Panc1 (cell line): ENCODE data around the gene PDE11A. TPM values are rescaled to one million over a fixed set of nuclear protein-coding genes. Genes with fewer than 3 reads are reported as not detected.

Experiments
- ATAC-seq: fragments of 200-7000 bp; cut with Tn5 transposase; 2 replicates; pipeline ENCODE4 v1.9.1; 2020; ENCODE audit warnings: mild to moderate bottlenecking, moderate library complexity
- BruUV-seq: library from RNA; stranded (reverse); fragments of 400-500 nt; replicated peaks from 2 replicates; lab custom pipeline; 2021; lab: Mats Ljungman, UMichigan
- CTCF ChIA-PET: fragments of 300-600 bp; sonication (Branson Sonifier 250); formaldehyde crosslinking; loops from one replicate; lab custom pipeline; 2022; ENCODE audit warnings: antibody characterized with exemption; lab: Charles Lee
- POLR2A ChIA-PET: fragments of 300-600 bp; sonication (Branson Sonifier 250); formaldehyde crosslinking; loops from one replicate; lab custom pipeline; 2022; ENCODE audit warnings: antibody characterized with exemption; lab: Charles Lee
- DNase-seq: peaks from one replicate; pipeline ENCODE4 v3.0.0-alpha.2; 2010; ENCODE audit warnings: low read depth, low spot score
- H3K27ac ChIP-seq: 2 replicates; pipeline ENCODE4 v1.5.1; 2011; ENCODE audit warnings: mild to moderate bottlenecking, low read length, inconsistent platforms
- H3K27me3 ChIP-seq: fragments of 200-500 bp; sonication (Bioruptor generic); 2 replicates; pipeline ENCODE4 v1.6.0; 2014; ENCODE audit warnings: low read length, inconsistent platforms; ENCODE audit not compliant: control insufficient read depth, insufficient read depth
- H3K36me3 ChIP-seq: fragments of 200-500 bp; sonication (Bioruptor generic); 2 replicates; pipeline ENCODE4 v1.5.1; 2014; ENCODE audit warnings: inconsistent platforms, mild to moderate bottlenecking, low read length, moderate library complexity; ENCODE audit not compliant: control insufficient read depth, insufficient read depth
- H3K4me1 ChIP-seq: 2 replicates; pipeline ENCODE4 v1.5.1; 2011; ENCODE audit warnings: inconsistent platforms, mild to moderate bottlenecking, low read length, moderate library complexity; ENCODE audit not compliant: control insufficient read depth, insufficient read depth
- H3K4me3 ChIP-seq, 2 experiments: 2 replicates each; pipeline ENCODE4 v1.5.1; 2011 to 2012; ENCODE audit warnings: low read depth in 2 of 2, low read length in 2 of 2, mild to moderate bottlenecking in 2 of 2, inconsistent platforms in 1 of 2, moderate library complexity in 1 of 2
- H3K9me3 ChIP-seq: fragments of 200-500 bp; sonication (Bioruptor generic); 2 replicates; pipeline ENCODE4 v1.5.1; 2014; ENCODE audit warnings: low read depth, mild to moderate bottlenecking, inconsistent platforms, low read length, moderate library complexity; ENCODE audit not compliant: control insufficient read depth, insufficient read depth
- POLR2AphosphoS5 ChIP-seq: IDR thresholded peaks from 2 replicates; pipeline ENCODE4 v1.6.1; 2012; ENCODE audit warnings: mild to moderate bottlenecking, low read depth, low read length, moderate library complexity
- SIN3A ChIP-seq: IDR thresholded peaks from 2 replicates; pipeline ENCODE4 v1.6.1; 2012; ENCODE audit warnings: low read depth, mild to moderate bottlenecking, low read length, moderate library complexity, borderline replicate concordance; ENCODE audit not compliant: insufficient read depth
- TCF7L2 ChIP-seq: IDR thresholded peaks from 2 replicates; pipeline ENCODE4 v1.6.1; 2011; ENCODE audit warnings: mild to moderate bottlenecking, low read depth, low read length, inconsistent platforms
- in situ Hi-C: cut with HindIII; loops from 2 replicates; pipeline ENCODE4 v1.10.0; 2016; ENCODE audit warnings: low sequenced_read_pairs, low pct_unique_long_range_greater_than_20kb
- intact Hi-C: fragments of 100-400 bp; cut with micrococcal nuclease; formaldehyde crosslinking; loops from one replicate; pipeline ENCODE4 v1.10.0; 2022; ENCODE audit not compliant: unreplicated experiment
- total RNA-seq: library from RNA; stranded (reverse); gene quantifications from one replicate; pipeline ENCODE4 v1.2.1, GENCODE V29; 2021; ENCODE audit not compliant: unreplicated experiment
- TF ChIP-seq, protein P1 (sequence below), 2 experiments: IDR thresholded peaks; 2 replicates each; pipeline ENCODE4 v1.6.1; 2011 to 2012; ENCODE audit warnings: low read depth in 2 of 2, control low read depth in 1 of 2, low read length in 1 of 2, mild to moderate bottlenecking in 1 of 2, moderate library complexity in 1 of 2; ENCODE audit not compliant: insufficient read depth in 1 of 2
- TF ChIP-seq, protein P2 (sequence below): fragments of 450-650 bp; IDR thresholded peaks from 2 replicates; pipeline ENCODE4 v1.5.1; 2017; ENCODE audit warnings: mild to moderate bottlenecking

PDE11A gene
- total RNA-seq, 1 experiment from 2014 or later = not detected

DNA sequence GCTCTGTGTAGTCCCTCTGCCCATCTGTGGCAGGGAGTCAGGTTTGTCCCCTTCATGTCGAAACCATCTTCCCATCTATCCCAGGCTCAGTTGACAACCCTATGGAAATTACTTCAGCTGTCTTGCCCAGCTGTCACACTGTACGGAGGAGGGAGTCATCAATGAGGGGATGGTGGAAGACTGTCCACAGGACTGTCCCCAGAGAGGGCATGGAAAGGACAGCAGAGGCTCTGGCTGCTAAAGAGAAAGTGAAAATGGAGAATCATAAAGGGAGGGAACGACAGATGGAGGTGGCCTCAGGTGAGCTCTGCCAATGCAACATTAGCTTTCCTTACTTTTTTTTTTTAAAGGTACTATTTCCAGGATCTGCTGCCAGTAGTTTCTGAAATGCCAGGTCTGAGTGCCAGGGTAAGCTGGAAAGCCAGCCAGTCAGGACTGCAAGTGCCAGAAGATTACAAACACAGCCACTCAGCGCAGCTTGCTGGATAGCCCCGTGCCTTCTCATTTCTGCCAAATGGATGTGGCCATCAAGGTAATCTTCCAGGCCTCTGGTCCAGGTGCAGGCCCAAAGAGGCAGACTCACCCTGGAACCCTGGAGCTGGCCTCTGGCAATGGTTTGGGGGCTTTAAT is 487.2 kb downstream of the PDE11A start:
- no peak for ATAC-seq
- no peak overlapping the region for H3K27ac ChIP-seq
- POLR2A ChIA-PET = interaction anchor here (0.7 kb wide), 1 partner anchor 249 kb away, joined by 3 read pairs; no protein-coding TSS in a partner anchor
- no TSS peak for BruUV-seq
- CTCF ChIA-PET = interaction anchor here (0.7 kb wide), 1 partner anchor 22 kb away, joined by 7 read pairs; no protein-coding TSS in a partner anchor
- no peak for DNase-seq
- intact Hi-C loops = no loop called here
- H3K4me1 ChIP-seq = no peaks in the 10 kb centered on the region
- H3K9me3 ChIP-seq = no peaks in the 10 kb centered on the region
- no peaks in the 10 kb centered on the region for H3K36me3 ChIP-seq
- H3K27me3 ChIP-seq = no peaks in the 10 kb centered on the region
- in situ Hi-C loops = no loop called here
- TF ChIP-seq SIN3A = no peak
- TF ChIP-seq, protein P1, sequence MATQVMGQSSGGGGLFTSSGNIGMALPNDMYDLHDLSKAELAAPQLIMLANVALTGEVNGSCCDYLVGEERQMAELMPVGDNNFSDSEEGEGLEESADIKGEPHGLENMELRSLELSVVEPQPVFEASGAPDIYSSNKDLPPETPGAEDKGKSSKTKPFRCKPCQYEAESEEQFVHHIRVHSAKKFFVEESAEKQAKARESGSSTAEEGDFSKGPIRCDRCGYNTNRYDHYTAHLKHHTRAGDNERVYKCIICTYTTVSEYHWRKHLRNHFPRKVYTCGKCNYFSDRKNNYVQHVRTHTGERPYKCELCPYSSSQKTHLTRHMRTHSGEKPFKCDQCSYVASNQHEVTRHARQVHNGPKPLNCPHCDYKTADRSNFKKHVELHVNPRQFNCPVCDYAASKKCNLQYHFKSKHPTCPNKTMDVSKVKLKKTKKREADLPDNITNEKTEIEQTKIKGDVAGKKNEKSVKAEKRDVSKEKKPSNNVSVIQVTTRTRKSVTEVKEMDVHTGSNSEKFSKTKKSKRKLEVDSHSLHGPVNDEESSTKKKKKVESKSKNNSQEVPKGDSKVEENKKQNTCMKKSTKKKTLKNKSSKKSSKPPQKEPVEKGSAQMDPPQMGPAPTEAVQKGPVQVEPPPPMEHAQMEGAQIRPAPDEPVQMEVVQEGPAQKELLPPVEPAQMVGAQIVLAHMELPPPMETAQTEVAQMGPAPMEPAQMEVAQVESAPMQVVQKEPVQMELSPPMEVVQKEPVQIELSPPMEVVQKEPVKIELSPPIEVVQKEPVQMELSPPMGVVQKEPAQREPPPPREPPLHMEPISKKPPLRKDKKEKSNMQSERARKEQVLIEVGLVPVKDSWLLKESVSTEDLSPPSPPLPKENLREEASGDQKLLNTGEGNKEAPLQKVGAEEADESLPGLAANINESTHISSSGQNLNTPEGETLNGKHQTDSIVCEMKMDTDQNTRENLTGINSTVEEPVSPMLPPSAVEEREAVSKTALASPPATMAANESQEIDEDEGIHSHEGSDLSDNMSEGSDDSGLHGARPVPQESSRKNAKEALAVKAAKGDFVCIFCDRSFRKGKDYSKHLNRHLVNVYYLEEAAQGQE (IDR thresholded peaks at IDR 0.05; ENCODE audit: insufficient read depth in 1 of 2, low read depth in 2 of 2, low read length in 1 of 2) = no peak
- TF ChIP-seq POLR2AphosphoS5 = no peak
- no peak for TF ChIP-seq TCF7L2
- TF ChIP-seq, protein P2, sequence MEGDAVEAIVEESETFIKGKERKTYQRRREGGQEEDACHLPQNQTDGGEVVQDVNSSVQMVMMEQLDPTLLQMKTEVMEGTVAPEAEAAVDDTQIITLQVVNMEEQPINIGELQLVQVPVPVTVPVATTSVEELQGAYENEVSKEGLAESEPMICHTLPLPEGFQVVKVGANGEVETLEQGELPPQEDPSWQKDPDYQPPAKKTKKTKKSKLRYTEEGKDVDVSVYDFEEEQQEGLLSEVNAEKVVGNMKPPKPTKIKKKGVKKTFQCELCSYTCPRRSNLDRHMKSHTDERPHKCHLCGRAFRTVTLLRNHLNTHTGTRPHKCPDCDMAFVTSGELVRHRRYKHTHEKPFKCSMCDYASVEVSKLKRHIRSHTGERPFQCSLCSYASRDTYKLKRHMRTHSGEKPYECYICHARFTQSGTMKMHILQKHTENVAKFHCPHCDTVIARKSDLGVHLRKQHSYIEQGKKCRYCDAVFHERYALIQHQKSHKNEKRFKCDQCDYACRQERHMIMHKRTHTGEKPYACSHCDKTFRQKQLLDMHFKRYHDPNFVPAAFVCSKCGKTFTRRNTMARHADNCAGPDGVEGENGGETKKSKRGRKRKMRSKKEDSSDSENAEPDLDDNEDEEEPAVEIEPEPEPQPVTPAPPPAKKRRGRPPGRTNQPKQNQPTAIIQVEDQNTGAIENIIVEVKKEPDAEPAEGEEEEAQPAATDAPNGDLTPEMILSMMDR = no peak
- peak overlapping the region in 1 of 2 experiments; percentile 27; a peak in 1 of 4 replicates for H3K4me3 ChIP-seq

DNA sequence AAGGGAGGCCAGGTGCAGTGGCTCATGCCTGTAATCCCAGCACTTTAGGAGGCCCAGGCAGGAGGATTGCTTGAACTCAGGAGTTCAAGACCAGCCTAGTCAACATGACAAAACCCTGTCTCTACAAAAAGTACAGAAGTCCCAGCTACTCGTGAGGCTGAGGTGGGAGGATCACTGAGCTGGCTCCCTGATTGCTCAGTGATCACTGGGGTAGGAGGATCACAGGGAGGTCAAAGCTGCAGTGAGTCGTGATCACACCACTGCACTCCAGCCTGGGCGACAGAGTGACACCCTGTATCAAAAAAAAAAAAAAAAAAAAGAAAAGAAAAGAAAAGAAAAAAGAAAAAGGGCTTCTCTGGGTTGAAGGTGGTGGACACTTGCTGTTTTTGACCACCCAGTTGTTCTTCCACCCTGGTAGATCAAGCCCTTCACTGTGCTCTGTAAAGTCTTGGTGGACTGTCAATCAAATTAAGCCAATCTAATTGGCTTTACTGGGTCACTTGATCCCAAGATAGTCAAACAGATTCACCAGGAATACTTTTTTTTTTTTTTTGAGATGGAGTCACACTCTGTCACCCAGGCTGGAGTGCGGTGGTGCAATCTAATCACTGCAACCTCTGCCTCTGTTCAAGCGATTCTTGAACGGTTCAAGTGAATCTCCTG is 488.4 kb downstream of the PDE11A start:
- no peak for ATAC-seq
- Histone ChIP-seq H3K27me3 (no peaks in the 10 kb centered on the region), H3K4me1 (no peaks in the 10 kb centered on the region), H3K36me3 (no peaks in the 10 kb centered on the region), H3K27ac (no peak overlapping the region), H3K4me3 (no peak overlapping the region), H3K9me3 (no peaks in the 10 kb centered on the region)
- BruUV-seq = no TSS peak
- no peak for DNase-seq
- intact Hi-C loops = no loop called here
- POLR2A ChIA-PET = no interaction called here
- CTCF ChIA-PET = no interaction called here
- TF ChIP-seq, protein P2 = no peak
- no peak for TF ChIP-seq TCF7L2
- TF ChIP-seq SIN3A = no peak
- TF ChIP-seq, protein P1 (IDR thresholded peaks at IDR 0.05; ENCODE audit: insufficient read depth in 1 of 2, low read depth in 2 of 2, low read length in 1 of 2) = no peak
- TF ChIP-seq POLR2AphosphoS5 = no peak
- in situ Hi-C loops = no loop called here
